Gastroesophageal sphincter (tissue), 3 donors: Measurements from ENCODE around the gene CDK5R2.

Experiments
- CTCF ChIP-seq, 4 experiments: fragments of 200-600 bp in 2 of 4; fragments of 450-650 bp in 2 of 4; sonication (generic) in 1 of 4; IDR thresholded peaks; one replicate each; pipeline ENCODE4 v1.5.1; 2017 to 2019; ENCODE audit warnings: antibody characterized with exemption in 4 of 4, mild to moderate bottlenecking in 2 of 4, moderate library complexity in 2 of 4
- EP300 ChIP-seq: sonication (generic); formaldehyde crosslinking; IDR thresholded peaks from one replicate; pipeline ENCODE4 v1.6.1; 2017; ENCODE audit warnings: antibody characterized with exemption, mild to moderate bottlenecking
- POLR2A ChIP-seq, 2 donors: fragments of 450-650 bp; IDR thresholded peaks; one replicate each; pipeline ENCODE4 v1.6.1; 2017; ENCODE audit warnings: antibody characterized with exemption in 2 of 2, mild to moderate bottlenecking in 2 of 2, moderate library complexity in 1 of 2
- POLR2AphosphoS5 ChIP-seq: sonication (generic); formaldehyde crosslinking; IDR thresholded peaks from one replicate; pipeline ENCODE4 v1.6.1; 2017; ENCODE audit warnings: antibody characterized with exemption

GRCh38 chr2:218970894-218971293 lies 11.4 kb downstream of the CDK5R2 start:
- no peak for TF ChIP-seq CTCF (IDR thresholded peaks at IDR 0.05)
- TF ChIP-seq POLR2AphosphoS5, result no peak
- TF ChIP-seq POLR2A (IDR thresholded peaks at IDR 0.05), result no peak
- no peak for TF ChIP-seq EP300
